Liver (tissue), 9 donors: Measurements from ENCODE around the gene MRPS23. TPM values are rescaled to one million over a fixed set of nuclear protein-coding genes. Genes with fewer than 3 reads are reported as not detected.

Source experiments
- DNase-seq: peaks from one replicate; pipeline ENCODE4 v3.0.0-alpha.2; 2017; ENCODE audit warnings: low spot score
- H3K27ac ChIP-seq, 2 donors: one replicate each; pipeline ENCODE4 v1.7.0; 2013; ENCODE audit warnings: inconsistent platforms in 2 of 2, low read length in 2 of 2, control low read depth in 1 of 2, low read depth in 1 of 2, mild to moderate bottlenecking in 1 of 2
- H3K27me3 ChIP-seq, 4 donors: one replicate each; pipeline versions ENCODE4 v1.6.1 to v1.7.0; 2013; ENCODE audit warnings: low read length in 3 of 4, inconsistent platforms in 1 of 4, mild to moderate bottlenecking in 1 of 4, moderate library complexity in 1 of 4; ENCODE audit not compliant: control insufficient read depth in 4 of 4, insufficient read depth in 4 of 4
- H3K36me3 ChIP-seq, 4 donors: one replicate each; pipeline versions ENCODE4 v1.6.1 to v1.7.0; 2013; ENCODE audit warnings: low read length in 3 of 4, mild to moderate bottlenecking in 3 of 4, low read depth in 1 of 4, moderate library complexity in 1 of 4; ENCODE audit not compliant: control insufficient read depth in 4 of 4, insufficient read depth in 3 of 4
- H3K4me1 ChIP-seq, 4 donors: one replicate each; pipeline versions ENCODE4 v1.6.1 to v1.7.0; 2013; ENCODE audit warnings: low read length in 3 of 4, mild to moderate bottlenecking in 3 of 4, moderate library complexity in 1 of 4; ENCODE audit not compliant: control insufficient read depth in 4 of 4, insufficient read depth in 4 of 4
- H3K4me3 ChIP-seq, 3 donors: one replicate each; pipeline versions ENCODE4 v1.6.1 to v1.7.0; 2013; ENCODE audit warnings: low read length in 3 of 3, control low read depth in 1 of 3, low read depth in 1 of 3, mild to moderate bottlenecking in 1 of 3
- H3K9ac ChIP-seq, 2 donors: one replicate each; pipeline ENCODE4 v1.7.0; 2013; ENCODE audit warnings: low read length in 2 of 2, mild to moderate bottlenecking in 2 of 2, moderate library complexity in 2 of 2, control low read depth in 1 of 2, low read depth in 1 of 2
- H3K9me3 ChIP-seq, 4 donors: one replicate each; pipeline versions ENCODE4 v1.6.1 to v1.7.0; 2013; ENCODE audit warnings: low read length in 3 of 4; ENCODE audit not compliant: control insufficient read depth in 4 of 4
- CTCF ChIP-seq: fragments of 150-350 bp; IDR thresholded peaks from 2 replicates; pipeline ENCODE4 v1.5.1; 2017; ENCODE audit warnings: improper control_type of control experiment, low read depth, low read length; ENCODE audit not compliant: missing input control
- FOXA2 ChIP-seq: IDR thresholded peaks from 2 replicates; pipeline ENCODE4 v1.6.1; 2016; ENCODE audit warnings: antibody characterized with exemption
- HNF4A ChIP-seq, 2 donors: conservative IDR thresholded peaks; 2 replicates each; pipeline ENCODE4 v1.6.1; 2016; ENCODE audit warnings: antibody characterized with exemption in 2 of 2, mild to moderate bottlenecking in 2 of 2
- HNF4G ChIP-seq: IDR thresholded peaks from 2 replicates; pipeline ENCODE4 v1.6.1; 2016; ENCODE audit warnings: antibody characterized with exemption
- NR2F2 ChIP-seq: IDR thresholded peaks from 2 replicates; pipeline ENCODE4 v1.6.1; 2016; ENCODE audit warnings: antibody characterized with exemption
- RAD21 ChIP-seq, 2 donors: IDR thresholded peaks; 2 replicates each; pipeline ENCODE4 v1.6.1; 2016; ENCODE audit warnings: antibody characterized with exemption in 2 of 2, mild to moderate bottlenecking in 2 of 2
- REST ChIP-seq: IDR thresholded peaks from 2 replicates; pipeline ENCODE4 v1.6.1; 2016; ENCODE audit warnings: antibody characterized with exemption, mild to moderate bottlenecking
- RXRA ChIP-seq, 2 donors: IDR thresholded peaks; 2 replicates each; pipeline ENCODE4 v1.6.1; 2017 to 2018; ENCODE audit warnings: antibody characterized with exemption in 2 of 2, mild to moderate bottlenecking in 1 of 2
- TAF1 ChIP-seq: conservative IDR thresholded peaks from 2 replicates; pipeline ENCODE4 v1.6.1; 2016; ENCODE audit warnings: antibody characterized with exemption, mild to moderate bottlenecking
- YY1 ChIP-seq: IDR thresholded peaks from 2 replicates; pipeline ENCODE4 v1.6.1; 2016; ENCODE audit warnings: antibody characterized with exemption, mild to moderate bottlenecking
- ZBTB33 ChIP-seq: IDR thresholded peaks from 2 replicates; pipeline ENCODE4 v1.6.1; 2016; ENCODE audit warnings: antibody characterized with exemption
- WGBS: extraction: QIAGEN DNeasy Blood & Tissue Kit; methylation state at CpG from one replicate; pipeline ENCODE4 v1.1.7; 2013; 5-methylcytosine and 5-hydroxymethylcytosine counted together
- polyA plus RNA-seq, 2 donors: library from polyadenylated mRNA; stranded (reverse) in 1 of 2; unstranded in 1 of 2; fragments of 200-250 nt in 1 of 2; fragments of >200 nt in 1 of 2; fragmentation: Nextera tagmentation in 1 of 2; extraction: Ambion mirVana in 1 of 2; gene quantifications; one replicate each; pipeline versions ENCODE4 v1.2.1 to v1.2.3, GENCODE V29; 2013 to 2015
- total RNA-seq, 2 donors: library from RNA; depleted of rRNA; stranded (reverse); fragments of >200 nt; gene quantifications; one replicate each; pipeline ENCODE4 v1.2.3, GENCODE V29; 2014
- donor health status: healthy.
- donor health status: healthy.
- donor health status: healthy.
- donor health status: healthy.
- donor health status: healthy.

Gene MRPS23
- total and polyA plus RNA-seq, 4 donors, result 9.8 to 24.3 (median 16.9) TPM

- TF ChIP-seq YY1 (no peak), REST (peak; percentile 23), FOXA2 (no peak), RXRA (IDR thresholded peaks at IDR 0.05) (peak in 1 of 2 donors; percentile 5), NR2F2 (no peak), HNF4A (conservative IDR thresholded peaks at IDR 0.05) (peak in 1 of 2 donors; percentile 29), RAD21 (IDR thresholded peaks at IDR 0.05) (peak; percentile 86 to 91), CTCF (peak; percentile 87), HNF4G (no peak), ZBTB33 (no peak), TAF1 (no peak)
These were observed 16.5 kb downstream of the MRPS23 start for GRCh38 chr17:57833179-57833939.

GRCh38 chr17:57832314-57833178 is 17.3 kb downstream of the MRPS23 start:
- peak overlapping the region in 1 of 2 donors; percentile 57 for H3K27ac ChIP-seq
- peak overlapping the region in 2 of 3 donors; percentile 38 to 82 for H3K4me3 ChIP-seq
- H3K36me3 ChIP-seq, result no peaks in the 10 kb centered on the region
- no peak for DNase-seq
- H3K27me3 ChIP-seq, result no peaks in the 10 kb centered on the region
- no peak for TF ChIP-seq HNF4G
- H3K9me3 ChIP-seq, result no peaks in the 10 kb centered on the region
- 36% methylated on average over 12 of the region's 12 CpGs for WGBS
- H3K4me1 ChIP-seq, result peaks cover 2 to 12% (median 10%) of the 10 kb centered on the region in 4 donors
- H3K9ac ChIP-seq, result peak overlapping the region; percentile 23 to 46

More at GRCh38 chr17:57833179-57833939, 16.5 kb downstream of the MRPS23 start:
- Histone ChIP-seq H3K36me3 (no peaks in the 10 kb centered on the region), H3K4me3 (peak overlapping the region; percentile 38 to 82 (median 65)), H3K9me3 (no peaks in the 10 kb centered on the region), H3K27ac (peak overlapping the region in 1 of 2 donors; percentile 57), H3K9ac (peak overlapping the region in 1 of 2 donors; percentile 46), H3K27me3 (no peaks in the 10 kb centered on the region), H3K4me1 (peaks cover 2 to 15% (median 13%) of the 10 kb centered on the region in 4 donors)
- WGBS, result 9% methylated on average over 13 of the region's 13 CpGs
- DNase-seq, result peak; percentile 71
